Stimulated activated CD8-positive, alpha-beta memory T cell treated with anti-CD3 and anti-CD28 coated beads, Interleukin-7, amount 100 ng/mL, for 1 hour (primary cell): ENCODE measurements around the gene ZIC4.

Experiments
- DNase-seq, 2 donors: peaks; one replicate each; pipeline ENCODE4 v3.0.0-alpha.2; 2020; ENCODE audit warnings: low read depth in 2 of 2

Gene ZIC4

DNA sequence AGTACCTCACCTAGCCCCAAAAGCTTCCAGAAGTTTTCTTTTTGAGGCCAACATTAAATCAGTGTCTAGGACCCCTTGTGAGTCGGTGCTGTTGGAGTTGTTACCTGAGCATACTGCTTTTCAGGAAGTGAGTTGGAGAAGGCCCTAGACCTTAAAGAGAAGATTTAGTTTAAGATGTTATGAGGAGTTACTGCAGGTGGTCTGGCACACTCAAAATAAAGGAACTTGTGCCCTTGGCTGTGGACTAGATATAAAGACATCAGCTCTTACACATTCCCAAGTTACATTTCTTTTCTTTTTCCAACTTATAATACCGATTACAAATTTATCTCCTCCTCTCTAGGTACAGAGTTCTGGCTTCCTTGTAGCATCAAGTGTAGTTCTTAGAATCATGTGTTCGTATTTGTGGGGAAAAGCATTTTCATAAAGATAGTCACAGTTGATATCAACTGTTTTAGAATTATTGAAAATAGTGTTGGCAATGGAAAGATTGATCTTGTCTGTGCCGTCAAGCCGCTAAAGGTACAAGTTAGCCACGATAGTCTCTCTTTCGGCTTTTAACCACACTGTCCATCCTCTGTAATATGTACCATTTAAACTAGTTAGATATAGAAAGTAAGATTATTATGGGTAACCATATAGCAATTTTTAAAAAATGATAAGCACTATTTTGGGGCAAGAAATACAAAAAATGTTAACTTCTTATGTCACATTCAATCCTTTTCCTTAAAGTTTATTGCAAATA, 11.4 kb upstream of the ZIC4 start:
- DNase-seq: no peak

DNA sequence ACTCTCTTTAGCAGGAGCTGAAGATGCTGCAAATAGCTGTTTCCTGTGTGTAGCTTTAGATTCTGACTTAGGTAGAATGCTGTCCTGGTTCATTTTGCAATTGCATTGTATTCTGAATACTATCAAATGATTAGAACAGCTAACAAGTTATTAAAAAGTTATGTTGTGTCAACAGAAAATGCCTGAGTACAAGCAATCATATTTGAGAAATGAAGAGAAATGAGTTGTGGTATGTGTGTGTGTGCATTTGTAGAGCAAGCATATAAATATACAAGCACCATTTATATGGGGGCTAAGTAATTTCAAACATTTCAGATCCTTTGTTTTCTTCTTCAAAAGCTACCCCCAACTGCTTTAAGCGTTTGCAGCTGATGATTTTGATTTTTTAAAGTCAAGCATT, 10.6 kb upstream of the ZIC4 start:
- no peak for DNase-seq

DNA sequence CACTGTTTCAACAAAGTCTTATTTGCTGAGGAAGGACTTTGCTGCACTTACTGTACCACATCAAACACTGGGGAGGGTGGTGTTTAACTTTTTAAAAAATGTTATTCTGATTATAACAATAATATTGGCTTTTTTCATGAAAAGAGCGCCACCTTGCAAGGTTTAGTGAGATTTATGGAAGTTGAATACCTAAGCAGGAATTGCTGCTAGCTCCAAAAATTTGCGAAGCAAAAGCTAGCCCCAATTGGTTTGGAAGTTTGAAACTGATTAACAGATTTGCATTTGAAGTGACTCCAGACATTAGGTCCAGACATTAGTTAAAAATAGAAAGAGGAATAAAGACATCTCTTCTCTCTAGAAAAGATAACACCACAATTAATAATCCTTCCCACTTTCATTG, 9.5 kb upstream of the ZIC4 start:
- no peak for DNase-seq

DNA sequence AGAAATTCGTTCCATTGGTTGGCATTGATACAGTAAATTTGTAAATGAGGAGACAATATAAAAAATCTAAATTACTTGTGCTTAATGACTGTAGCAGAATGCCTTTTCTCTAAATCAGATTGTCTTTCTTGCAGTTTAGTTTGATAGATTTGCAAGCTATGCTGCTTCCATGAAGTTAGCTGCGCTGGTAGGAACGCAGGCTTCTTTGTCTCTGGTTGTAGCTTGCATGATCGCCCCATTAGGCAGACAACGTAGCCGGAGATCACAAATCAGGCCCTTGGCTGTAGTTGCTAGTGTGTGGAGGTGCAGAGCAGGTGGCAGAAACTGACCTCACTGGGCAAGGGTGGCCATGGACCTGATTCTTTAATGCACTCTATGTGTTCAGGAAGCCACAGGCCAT, 8.9 kb upstream of the ZIC4 start:
- no peak for DNase-seq

DNA sequence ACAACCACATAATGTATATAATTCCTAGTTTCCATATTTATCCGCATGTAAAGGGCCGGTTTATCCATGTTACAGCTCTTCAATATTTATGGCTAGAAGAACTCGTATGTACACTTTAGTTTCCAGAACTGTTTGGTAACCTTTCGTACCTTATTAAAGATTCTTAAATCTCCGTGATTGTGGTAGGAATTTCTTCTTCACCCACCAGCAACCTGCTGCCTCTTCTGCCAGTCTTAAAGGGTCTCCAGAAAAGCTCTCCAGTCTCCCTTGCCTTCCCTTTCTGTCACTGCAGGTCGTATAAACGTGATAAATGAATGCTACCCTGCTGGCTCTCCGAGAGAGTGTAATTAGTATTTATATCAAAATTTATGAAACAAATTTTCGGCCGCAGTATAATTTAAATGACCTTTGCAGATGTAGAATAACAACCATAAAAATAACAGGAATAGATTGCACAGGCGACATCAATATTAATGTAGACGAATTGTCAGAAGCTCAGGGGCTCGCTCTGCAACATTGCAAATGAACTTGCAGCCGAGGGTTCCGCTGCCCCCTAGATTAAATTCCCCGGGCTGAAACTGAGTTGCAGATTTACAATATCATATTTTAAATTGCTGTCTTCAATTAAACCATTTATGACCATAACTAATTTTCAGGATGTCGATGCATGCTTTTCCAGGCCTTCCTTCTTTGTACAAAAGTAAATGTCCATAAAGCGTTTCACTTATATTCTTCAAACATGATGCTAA, 8.2 kb upstream of the ZIC4 start:
- DNase-seq: no peak

DNA sequence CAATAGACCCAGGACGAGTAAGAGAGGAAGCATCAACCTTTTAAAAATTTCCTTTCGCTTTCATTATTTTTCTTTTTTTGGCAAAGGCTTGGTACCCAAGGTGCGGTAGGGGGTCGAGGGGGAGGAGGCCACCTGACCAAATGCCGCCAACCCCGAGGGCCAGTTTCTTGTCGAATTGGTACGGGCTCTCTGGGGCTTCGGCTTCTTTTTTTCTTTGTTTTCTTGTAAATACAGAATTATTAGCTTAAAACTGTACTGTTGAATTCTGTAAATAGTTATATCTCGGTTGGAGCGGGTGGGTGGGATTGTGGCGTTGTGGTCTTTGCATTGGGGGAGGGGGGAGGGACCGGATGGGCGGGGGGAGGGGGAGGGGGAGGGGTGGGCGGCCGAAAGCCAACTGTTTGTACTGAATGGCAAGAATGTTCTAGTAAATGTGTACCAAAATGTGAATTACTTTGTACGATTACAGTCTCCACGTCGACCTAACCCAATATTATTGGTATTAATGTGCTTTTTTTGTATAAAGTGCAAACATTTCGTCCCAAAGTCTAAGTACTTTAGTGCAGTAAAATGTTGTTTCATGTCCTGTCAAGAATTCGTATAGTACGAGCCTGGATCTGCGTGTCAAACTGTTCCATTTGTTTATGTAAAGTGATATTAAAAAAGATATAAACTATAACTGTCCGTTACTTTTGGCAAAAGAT, 7.5 kb upstream of the ZIC4 start:
- no peak for DNase-seq

DNA sequence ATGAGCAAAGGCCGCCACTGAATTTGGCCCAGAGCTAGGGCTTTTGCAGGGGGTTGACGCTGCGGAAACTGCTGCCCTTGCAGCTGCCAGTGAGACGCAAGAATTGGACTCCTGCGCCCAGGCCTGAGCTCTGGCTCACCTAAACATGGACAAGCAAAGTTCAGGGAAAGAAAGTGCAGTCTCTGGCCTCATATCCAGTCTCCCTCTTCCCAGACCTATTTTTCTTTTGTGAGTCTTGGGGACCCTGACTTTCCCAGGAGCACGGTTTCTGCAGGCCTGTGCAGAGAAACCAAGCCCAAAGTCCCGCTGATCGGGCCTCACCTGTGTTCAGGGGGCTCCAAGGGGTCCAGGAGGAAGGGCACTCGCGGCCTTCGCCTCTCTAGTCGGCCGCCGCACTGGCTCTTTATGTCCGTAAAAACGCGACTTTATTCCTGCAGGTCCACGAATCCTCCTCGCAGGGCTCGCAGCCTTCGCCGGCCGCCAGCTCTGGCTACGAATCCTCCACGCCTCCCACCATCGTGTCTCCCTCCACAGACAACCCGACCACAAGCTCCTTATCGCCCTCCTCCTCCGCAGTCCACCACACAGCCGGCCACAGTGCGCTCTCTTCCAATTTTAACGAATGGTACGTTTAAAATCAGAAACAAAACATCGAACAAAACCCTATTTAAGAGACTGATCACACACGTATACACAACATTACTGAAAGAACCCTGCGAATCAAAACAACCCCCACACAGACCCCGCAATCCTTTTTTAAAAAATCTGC, 6.8 kb upstream of the ZIC4 start:
- no peak for DNase-seq

DNA sequence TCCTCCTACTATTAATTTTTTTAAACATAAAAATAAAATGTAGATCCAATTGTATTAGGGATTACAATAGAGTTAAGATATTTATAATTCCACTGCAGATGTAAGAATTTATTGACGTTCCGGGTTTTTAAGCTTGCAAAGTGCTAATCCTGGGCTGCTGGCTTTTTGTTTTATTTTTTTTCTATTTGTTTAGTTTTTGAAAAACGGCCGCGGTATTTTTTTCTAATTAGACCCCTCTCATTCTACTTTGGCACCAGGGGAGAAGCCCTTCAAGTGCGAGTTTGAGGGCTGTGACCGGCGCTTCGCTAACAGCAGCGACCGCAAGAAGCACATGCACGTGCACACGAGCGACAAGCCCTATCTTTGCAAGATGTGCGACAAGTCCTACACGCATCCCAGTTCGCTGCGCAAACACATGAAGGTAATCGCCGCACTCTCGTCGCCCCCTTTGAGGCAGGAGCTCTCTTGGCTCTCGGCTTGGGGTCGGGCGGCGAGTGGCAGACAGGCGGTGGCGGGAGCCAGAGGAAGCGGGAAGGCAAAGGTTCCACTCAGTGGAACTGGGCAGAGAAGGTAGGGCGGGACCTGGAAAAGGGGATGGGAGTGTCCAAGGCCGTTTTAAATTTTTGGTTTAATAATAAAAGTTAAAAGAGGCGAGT, 6.0 kb upstream of the ZIC4 start:
- DNase-seq: no peak

DNA sequence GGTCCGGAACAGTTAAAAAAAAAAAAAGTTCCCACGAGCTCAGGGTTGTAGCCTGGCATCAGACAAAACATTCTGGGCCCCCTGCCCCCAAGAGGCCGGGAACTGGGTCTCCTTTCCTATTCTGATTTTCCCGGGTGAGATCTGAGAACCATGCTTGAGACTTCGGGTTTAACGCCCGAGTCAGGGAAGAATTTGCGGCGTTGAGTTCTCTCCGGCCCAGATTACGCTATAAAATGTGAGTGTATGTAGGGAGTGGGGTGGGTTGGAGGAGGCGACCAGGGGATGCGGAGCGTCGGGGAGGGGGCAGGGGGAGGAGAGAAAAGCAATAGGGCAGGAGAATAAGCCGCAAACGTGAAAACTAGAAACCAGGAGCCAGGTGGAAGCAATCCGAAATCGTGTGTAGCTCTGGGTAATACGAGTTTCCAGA, 5.5 kb upstream of the ZIC4 start:
- DNase-seq: no peak

DNA sequence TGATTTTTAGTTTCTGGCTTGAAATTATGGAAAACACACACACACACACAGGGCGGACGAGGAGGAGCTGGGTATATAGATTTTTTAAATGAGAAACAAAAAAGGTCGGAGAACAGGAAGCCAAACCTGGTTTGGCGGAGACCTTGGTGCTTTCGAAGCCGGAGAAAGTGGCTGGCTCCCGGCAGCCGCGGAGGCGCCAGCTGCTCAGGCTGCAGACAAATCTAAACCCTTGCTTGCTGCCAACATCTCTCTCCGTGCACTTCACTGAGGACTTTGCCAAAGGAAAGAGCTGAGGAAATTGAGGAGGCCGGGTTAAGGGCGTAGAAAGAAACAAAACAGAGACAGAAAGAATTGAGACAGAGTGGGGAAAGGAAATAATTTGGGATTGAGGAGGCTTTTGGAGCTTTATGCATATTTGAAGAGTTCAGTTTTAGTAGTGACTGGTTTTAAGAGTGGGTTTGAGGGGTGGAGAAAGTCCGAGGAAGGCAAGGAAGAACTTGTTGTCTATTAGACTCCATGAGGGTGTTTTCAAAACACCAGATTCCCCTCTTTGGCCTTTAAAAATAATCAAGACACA, 5.0 kb upstream of the ZIC4 start:
- no peak for DNase-seq

DNA sequence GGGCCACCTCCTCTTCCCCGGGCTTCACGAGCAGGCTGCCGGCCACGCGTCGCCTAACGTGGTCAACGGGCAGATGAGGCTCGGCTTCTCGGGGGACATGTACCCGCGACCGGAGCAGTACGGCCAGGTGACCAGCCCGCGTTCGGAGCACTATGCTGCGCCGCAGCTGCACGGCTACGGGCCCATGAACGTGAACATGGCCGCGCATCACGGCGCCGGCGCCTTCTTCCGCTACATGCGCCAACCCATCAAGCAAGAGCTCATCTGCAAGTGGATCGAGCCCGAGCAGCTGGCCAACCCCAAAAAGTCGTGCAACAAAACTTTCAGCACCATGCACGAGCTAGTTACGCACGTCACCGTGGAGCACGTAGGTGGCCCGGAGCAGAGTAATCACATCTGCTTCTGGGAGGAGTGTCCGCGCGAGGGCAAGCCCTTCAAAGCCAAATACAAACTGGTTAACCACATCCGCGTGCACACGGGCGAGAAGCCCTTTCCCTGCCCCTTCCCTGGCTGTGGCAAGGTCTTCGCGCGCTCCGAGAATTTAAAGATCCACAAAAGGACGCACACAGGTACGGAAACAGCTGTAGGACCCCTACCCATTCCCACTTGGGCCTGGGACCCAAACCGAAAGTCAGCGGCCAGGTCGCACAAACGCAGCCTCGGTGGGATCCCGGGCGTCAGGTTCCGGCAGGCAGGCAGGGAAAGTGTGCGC, 4.3 kb upstream of the ZIC4 start:
- DNase-seq: no peak

DNA sequence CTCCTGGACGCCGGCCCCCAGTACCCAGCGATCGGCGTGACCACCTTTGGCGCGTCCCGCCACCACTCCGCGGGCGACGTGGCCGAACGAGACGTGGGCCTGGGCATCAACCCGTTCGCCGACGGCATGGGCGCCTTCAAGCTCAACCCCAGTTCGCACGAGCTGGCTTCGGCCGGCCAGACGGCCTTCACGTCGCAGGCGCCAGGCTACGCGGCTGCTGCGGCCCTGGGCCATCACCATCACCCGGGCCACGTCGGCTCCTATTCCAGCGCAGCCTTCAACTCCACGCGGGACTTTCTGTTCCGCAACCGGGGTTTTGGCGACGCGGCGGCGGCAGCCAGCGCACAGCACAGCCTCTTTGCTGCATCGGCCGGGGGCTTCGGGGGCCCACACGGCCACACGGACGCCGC, 3.8 kb upstream of the ZIC4 start:
- no peak for DNase-seq

DNA sequence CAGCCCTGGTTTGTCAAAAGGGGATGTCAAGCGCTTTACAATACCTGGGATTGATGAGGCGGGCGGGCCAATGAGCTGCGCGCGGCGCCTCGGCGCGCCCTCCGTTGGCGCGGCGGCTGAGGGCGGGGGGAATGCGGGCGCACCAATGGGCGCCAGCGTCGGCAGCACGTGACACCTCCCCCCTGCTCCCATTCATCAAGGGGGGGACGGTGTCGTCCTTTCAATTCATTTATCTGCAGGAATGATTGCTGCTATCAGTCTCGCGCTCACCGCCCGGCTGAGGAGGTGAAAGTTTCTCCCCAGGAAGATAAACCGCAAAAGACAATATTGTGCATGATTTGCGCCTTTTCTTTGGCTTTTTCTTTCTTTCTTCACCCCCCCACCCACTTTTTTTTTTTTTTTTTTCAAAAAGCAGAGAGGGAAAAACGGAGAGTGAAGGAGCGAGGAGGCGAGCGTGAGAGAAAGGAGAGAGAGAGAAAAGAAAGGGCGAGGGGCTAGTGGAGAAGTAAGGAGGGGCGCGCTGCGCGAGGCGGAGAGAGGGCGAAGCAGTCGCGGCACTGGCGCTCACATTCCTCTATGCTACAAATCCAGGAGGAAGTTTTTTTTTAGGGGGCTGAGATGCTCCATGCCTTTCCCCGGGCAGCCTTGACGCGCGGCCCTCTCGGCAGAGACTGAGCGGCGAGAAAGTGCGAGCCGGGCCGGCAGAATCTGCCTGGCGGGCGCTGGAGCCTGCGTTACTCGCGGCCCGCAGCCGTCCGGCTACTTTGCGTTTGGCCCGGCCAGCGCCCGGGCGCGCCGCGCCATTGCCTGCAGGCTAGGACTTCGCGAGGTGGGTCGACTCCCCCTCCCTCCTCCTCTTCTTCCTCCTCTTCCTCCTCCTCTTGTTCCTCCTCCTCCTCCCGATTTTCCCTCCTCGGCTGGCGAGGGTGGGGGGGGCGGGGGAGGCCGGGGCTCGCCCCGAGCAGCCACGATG, 3.1 kb upstream of the ZIC4 start, which contains the start of gene ZIC1:
Gene ZIC1 (plus strand): TSS at position 223 of the 973 bp plus-strand sequence. CDS start 748 bp downstream, at position 971.
- no peak for DNase-seq

DNA sequence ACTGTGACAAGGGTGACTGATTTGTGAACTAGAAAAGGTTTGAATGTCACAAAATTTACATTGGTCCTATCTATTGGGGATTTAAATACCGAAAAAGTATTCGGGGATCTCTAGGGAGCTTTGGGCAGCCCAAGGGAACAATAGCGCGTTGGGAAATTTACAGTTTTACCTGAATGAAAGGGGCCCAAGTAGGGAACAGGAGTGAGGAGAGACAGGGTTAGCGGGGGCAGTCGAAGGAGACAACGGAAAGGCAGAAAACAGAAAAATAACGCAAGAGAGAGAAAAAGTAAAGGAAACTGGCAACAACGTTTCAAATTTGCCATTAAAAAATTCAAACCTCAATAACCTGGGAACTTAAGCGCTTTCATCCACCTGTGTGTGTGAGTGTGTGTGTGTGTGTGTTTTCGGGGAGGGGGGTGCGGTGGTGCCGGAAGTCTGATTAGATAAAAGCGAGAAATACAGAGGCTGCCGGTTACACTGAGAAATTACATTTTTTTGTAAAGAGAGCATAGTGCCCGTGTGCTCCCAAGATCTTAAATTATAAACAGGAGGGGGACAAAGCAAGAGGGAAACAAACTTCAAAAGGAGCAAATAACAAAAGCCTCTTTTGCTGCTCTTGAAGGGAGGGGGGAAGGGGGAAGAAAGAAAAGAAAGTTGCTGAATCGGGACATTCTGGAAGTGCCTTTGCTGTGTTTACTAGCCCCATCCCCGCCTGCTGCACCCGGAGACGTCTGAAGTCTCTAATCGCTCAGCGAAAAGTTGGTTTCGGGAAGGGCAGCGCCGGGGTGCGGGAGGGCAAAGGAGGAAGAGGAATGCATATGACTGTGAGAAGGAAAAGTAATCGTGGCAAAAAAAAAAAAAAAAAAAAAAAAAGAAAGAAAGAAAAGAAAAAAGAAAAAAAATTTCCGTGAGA, 2.1 kb upstream of the ZIC4 start:
- DNase-seq: no peak

DNA sequence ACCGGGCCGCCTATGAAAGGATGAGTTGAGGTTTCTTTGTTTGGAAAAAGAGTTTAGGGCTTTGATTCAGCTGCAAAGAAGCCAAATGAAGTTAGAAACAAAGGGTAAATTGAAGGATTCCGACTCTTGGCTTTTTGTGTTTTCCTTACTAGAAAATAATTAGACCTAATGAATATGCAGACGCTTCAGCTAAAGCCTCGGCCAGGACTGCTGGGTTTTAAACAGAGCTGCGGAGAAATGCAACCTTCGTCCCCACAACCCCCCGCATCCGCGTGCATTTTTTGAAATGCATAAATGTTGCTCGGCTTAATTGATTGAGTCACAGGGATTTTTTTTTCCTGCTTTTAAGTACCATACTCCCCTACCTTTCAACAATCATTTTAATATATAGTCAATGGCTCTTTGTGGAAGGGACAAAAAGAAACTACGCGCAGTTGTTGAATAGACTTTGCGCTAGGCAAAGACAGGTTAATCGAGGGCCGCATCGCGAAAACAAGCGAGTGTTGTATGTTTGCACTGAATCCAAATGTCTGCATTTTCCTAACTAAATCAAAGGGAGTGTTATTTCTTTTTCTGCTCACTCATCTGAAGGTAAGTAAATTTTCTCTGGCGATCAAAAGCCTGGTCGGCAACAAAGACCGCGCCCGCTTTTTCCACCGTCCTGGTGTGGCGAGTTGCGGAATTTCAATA, 1.3 kb upstream of the ZIC4 start:
- DNase-seq: no peak

DNA sequence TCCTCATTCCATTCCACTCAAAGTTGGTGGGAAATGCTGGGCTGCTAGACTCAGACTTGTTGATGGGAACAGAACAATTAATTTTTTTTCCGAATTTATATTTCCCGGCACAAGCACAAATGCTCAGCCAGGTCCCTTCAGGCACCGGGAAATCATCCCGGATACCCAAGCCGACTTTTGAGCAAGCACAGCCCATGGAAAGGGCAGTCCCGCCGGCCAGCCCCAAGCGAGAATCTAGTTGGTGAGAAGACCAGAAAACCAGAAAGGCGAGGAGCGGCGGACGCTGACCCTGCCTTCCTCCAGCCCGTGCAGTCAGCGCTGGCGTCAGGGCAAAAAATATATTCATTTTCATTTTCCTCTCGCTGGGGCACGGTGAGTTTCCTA, 763 bp upstream of the ZIC4 start:
- no peak for DNase-seq

DNA sequence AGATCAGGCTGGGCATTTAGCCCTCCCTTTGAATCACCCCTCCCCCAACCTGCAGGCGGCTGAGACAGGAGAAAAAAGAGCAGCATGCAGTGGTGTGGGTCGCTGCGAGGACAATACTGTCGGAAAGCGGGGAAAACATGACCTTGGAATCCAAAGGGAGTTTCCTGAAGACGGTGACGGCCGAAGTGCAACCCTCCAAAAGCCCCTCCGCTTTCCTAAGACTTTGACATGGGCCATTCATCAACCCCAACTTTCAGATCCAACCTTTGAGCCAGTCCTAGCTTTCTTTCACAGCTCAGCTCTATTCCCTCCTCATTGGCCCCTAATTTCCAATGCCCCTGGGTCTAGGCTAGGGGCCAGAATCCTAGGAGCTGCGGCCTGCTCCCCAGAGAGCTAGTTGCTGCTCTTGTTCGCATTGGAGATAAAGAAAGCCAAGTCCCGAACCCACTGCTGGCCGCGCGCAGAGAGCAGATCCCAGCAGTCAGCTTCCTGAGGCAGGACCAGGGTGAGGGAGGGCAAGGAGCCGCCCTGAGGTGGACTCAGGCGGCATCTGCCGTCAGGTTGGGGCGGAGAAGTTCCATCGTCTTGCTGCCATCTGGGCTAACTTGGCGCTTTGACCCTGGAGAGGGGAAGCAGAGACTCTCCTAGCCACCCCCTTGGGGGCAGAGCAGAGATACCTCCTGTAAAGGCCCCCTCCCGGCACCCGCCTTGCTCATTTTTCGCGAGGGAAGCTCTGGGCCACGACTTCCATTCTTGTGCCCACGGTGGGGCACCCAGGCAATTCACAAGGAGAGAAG, 914 bp downstream of the ZIC4 start:
- no peak for DNase-seq
